RPMI8226 (cell line): ENCODE measurements around the gene BAMBI.

Experiments
- DNase-seq: peaks from one replicate; pipeline ENCODE4 v3.0.0-alpha.2; 2015

The BAMBI gene

DNA sequence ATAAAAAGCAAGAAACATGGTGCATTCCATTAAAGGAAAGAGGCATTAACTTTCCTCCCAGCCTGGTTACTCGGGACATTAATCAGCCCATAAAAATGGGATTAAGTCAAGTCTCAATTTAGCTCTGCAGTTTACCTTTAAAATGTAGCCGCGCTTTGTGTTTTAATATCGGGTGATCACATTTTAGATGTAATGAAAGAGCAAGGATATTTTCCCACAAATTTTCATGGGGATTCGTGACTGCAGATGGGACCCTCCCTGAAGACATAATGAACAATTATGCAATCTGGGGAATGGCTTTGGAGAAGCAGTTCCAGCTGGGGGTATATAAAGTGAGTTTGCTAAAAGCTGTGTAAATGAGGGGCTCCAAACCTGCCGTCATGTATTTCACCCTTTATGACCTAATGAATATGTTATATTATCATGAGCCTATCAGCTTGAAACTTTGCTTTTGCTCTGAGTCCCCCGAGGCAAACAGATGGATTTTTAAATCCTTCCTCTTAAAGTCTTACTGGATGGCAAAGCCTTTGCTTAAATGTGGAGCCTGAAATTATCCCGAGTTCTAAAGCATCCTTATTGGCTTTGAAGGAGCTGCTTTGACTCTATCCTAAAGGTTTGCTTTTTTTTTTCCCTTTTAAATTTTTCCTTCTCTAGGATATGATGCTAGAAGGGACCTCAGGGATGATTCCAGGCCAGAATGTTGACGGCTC is 31.8 kb downstream of the BAMBI start:
- no peak for DNase-seq

- DNase-seq: no peak
These were observed 33.0 kb downstream of the BAMBI start for GRCh38 chr10:28710202-28710886.

DNA sequence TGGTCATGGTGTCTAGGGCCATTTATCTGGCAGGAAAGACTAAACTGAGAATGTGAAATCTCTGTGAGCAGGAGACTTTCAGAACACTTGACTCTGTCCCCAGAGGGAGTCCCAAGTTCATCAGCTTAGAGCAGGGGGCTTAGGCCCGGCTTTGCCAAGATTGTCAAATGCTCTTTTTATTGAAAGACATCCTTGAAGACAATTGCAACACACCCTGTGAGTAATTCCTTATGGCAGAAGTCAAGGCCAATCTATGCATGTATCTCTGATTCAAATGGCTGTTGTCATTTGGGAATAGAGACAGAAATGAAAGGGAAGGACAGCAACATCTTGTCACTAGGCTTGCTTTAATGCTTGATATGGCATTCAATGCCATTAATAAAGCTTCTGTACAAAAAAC is 33.7 kb downstream of the BAMBI start:
- no peak for DNase-seq

GRCh38 chr10:28711776-28712175 is 34.5 kb downstream of the BAMBI start:
- no peak for DNase-seq

- no peak for DNase-seq
These were observed 36.5 kb downstream of the BAMBI start for GRCh38 chr10:28713626-28714352.

GRCh38 chr10:28714401-28715053 is 37.2 kb downstream of the BAMBI start:
- no peak for DNase-seq

GRCh38 chr10:28715246-28715645 is 37.9 kb downstream of the BAMBI start:
- DNase-seq: no peak

DNA sequence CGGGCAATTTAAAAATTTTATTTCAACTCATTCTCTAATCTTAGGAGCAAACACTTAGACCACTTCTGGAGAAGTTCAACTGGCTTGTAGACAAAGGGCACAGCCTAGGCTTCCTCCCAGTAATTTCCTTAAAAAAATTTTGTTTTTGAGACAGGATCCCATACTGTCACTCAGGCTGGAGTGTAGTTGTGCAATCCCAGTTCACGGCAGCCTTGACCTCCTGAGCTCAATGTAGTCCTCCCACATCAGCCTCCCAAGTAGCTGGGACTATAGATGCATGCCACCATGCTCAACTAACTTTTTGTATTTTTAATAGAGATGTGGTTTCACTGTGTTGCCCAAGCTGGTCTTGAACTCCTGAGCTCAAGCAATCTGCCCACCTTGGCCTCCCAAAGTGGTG is 38.4 kb downstream of the BAMBI start:
- DNase-seq: no peak

DNA sequence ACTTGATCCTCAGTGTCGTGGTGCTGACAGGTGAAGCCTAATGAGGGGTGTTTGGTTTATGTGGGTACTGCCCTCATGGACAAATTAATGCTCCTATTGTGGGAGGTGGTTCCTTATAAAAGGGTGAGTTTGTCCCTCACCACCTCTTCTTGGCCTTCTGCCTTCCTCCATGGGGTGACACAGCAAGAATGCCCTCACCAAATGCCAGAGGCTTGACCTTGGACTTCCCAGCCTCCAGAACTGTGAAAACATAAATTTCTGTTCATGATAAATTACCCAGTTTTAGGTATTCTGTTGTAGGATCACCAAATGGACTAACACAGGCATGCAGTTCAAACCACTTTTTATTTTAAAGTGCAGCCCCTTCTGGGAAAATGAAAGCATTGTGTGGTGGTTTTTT is 39.4 kb downstream of the BAMBI start:
- no peak for DNase-seq

- no peak for DNase-seq
These were observed 40.4 kb downstream of the BAMBI start for GRCh38 chr10:28717656-28718201.

- DNase-seq: no peak
These were observed 42.6 kb downstream of the BAMBI start for GRCh38 chr10:28719789-28720436.

GRCh38 chr10:28721318-28721951 is 44.1 kb downstream of the BAMBI start:
- DNase-seq: no peak

DNA sequence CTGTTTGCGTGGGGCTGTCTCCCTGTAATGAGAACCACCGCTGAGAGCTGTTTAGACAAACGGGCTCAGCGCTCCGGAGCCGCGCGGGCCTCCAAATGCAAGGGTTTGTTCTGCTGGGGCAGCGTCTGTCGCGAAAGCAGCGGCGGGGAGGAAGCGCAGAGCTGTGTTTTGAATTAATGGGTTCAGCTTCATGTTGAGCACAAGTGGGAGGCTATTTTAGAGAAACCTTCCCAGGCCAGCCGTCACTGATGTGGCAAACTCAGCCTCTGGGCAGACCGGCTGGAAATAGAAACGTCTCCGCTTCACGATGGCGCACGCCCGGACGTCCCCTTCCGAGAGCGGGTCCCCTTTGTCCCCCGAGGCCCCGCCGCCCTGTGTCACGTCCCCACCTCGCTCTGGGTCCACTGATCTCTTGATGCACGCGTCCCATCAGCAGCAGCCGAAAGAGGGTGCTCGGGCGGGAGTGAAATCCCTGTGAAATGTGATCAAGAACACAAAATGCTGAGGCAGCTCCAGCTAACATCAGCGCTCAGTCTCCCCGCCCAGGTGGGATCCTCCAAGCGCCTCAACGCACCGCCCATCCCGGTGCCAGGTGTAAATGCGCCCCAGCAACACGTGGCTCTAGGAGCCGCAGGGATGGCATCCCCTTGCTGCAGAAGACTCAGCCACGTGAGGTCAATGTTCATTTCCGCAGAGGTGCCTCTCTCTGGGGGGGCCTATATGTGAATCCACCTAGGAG is 44.9 kb downstream of the BAMBI start:
- peak; percentile 20 for DNase-seq

- DNase-seq: no peak
These were observed 51.0 kb downstream of the BAMBI start for GRCh38 chr10:28728366-28728765.

DNA sequence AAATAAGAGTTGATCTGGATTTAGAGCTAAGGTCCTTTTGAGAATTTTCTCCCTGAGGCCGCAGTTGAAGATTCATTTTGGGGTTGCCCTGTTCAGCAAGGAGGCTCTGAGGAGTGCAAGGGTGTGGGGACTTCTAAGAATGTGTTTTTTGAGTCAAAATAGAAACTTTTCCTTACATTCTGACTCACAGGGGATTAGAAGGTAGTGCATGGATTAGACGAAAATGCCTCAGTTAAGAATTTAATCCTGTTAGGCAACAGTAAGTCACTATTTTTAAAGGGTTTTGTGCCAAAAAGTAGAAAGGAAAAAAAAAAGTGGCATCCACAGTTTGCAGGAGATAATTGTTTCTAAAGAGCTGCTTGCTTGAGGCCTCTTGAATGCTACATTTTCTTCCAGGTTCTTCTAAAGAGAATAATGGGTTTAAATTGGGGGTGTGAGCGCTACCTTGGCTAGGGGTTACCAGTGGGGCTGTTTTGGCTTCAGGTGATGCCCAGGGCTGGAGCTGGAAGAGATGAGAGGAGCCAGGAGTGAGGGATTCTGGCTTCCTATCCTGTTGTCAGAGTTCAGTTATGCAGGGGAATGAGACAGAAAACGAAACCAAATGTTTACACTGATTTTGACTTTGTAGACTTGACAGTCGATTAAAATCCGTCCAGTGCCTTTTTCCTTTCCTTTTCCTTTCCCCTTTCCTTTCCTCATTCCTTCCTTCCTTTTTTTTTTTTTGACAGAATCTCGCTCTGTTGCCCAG is 52.9 kb downstream of the BAMBI start:
- DNase-seq: no peak

DNA sequence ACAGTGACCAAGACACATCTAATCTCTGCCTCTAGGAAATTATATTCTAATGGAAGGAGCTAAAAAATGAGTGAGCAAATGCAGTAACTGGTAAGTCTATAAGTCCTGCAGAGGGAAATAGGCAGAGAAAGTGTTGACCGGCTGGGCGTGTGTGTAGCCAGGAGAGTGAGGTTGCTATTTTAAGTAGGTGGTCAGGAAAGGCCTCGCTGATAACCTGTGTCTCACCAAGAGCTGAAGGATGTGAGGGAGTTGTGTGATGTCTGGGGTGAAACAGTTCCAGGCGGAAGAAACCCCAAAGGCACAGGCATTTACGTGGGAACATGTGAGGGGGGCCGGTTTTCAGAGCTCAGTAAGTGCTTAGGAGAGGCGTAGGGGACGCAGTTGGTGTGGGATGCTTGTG is 54.8 kb downstream of the BAMBI start:
- DNase-seq: no peak
